Suprapubic skin (tissue), 4 donors: ENCODE data around the gene ASTN2. TPM values are rescaled to one million over a fixed set of nuclear protein-coding genes. Genes with fewer than 3 reads are reported as not detected.

Experiments
- DNase-seq, 2 donors: peaks; one replicate each; pipeline ENCODE4 v3.0.0-alpha.2; 2019; ENCODE audit warnings: low spot score in 2 of 2
- H3K27ac ChIP-seq: fragments of 200-600 bp; sonication (generic); one replicate; pipeline ENCODE4 v1.5.1; 2019
- H3K27me3 ChIP-seq: fragments of 200-600 bp; sonication (generic); one replicate; pipeline ENCODE4 v1.5.1; 2019
- H3K36me3 ChIP-seq: fragments of 200-600 bp; sonication (generic); one replicate; pipeline ENCODE4 v1.5.1; 2019
- H3K4me1 ChIP-seq: fragments of 200-600 bp; sonication (generic); one replicate; pipeline ENCODE4 v1.5.1; 2019
- H3K4me3 ChIP-seq: fragments of 200-600 bp; sonication (generic); one replicate; pipeline ENCODE4 v1.5.1; 2019; ENCODE audit warnings: mild to moderate bottlenecking
- H3K9me3 ChIP-seq: fragments of 200-600 bp; sonication (generic); one replicate; pipeline ENCODE4 v1.5.1; 2019
- CTCF ChIP-seq, 2 donors: fragments of 200-600 bp in 1 of 2; fragments of 450-650 bp in 1 of 2; sonication (generic) in 1 of 2; IDR thresholded peaks; one replicate each; pipeline ENCODE4 v1.5.1; 2016 to 2019; ENCODE audit warnings: antibody characterized with exemption in 2 of 2, mild to moderate bottlenecking in 1 of 2, moderate library complexity in 1 of 2
- EP300 ChIP-seq: sonication (generic); formaldehyde crosslinking; IDR thresholded peaks from one replicate; pipeline ENCODE4 v1.6.1; 2017; ENCODE audit warnings: antibody characterized with exemption
- POLR2A ChIP-seq, 2 donors: fragments of 450-650 bp; IDR thresholded peaks; one replicate each; pipeline ENCODE4 v1.6.1; 2017; ENCODE audit warnings: antibody characterized with exemption in 2 of 2, mild to moderate bottlenecking in 2 of 2, moderate library complexity in 2 of 2
- POLR2AphosphoS5 ChIP-seq, 3 donors: sonication (generic); formaldehyde crosslinking; IDR thresholded peaks; one replicate each; pipeline ENCODE4 v1.6.1; 2017; ENCODE audit warnings: antibody characterized with exemption in 3 of 3
- WGBS: methylation state at CpG from one replicate; pipeline ENCODE4 v1.1.5; 2018; 5-methylcytosine and 5-hydroxymethylcytosine counted together
- total RNA-seq, 4 donors: library from RNA; depleted of rRNA; stranded (reverse); fragments of >200 nt; gene quantifications; one replicate each; pipeline ENCODE4 v1.1.0, GENCODE V29; 2016

The ASTN2 gene
- total RNA-seq, 4 donors from 2014 or later = 2.0 to 6.9 (median 3.8) TPM

- H3K4me3 ChIP-seq = no peak overlapping the region
- no peak overlapping the region for H3K27ac ChIP-seq
- H3K4me1 ChIP-seq = no peaks in the 10 kb centered on the region
- H3K36me3 ChIP-seq = no peaks in the 10 kb centered on the region
- H3K9me3 ChIP-seq = no peaks in the 10 kb centered on the region
- no peak for DNase-seq
- no peaks in the 10 kb centered on the region for H3K27me3 ChIP-seq
- TF ChIP-seq CTCF (IDR thresholded peaks at IDR 0.05) (no peak), POLR2A (IDR thresholded peaks at IDR 0.05) (no peak), EP300 (no peak), POLR2AphosphoS5 (IDR thresholded peaks at IDR 0.05) (no peak)
Observed at GRCh38 chr9:116797276-116797675, 617.6 kb downstream of the ASTN2 start.

GRCh38 chr9:116796669-116797068 lies 618.2 kb downstream of the ASTN2 start:
- WGBS = 96% methylated on average over 1 of the region's 1 CpG
- TF ChIP-seq CTCF (IDR thresholded peaks at IDR 0.05) (no peak), POLR2A (IDR thresholded peaks at IDR 0.05) (no peak), POLR2AphosphoS5 (IDR thresholded peaks at IDR 0.05) (no peak), EP300 (no peak)
- Histone ChIP-seq H3K36me3 (no peaks in the 10 kb centered on the region), H3K4me3 (no peak overlapping the region), H3K4me1 (no peaks in the 10 kb centered on the region), H3K27ac (no peak overlapping the region), H3K27me3 (no peaks in the 10 kb centered on the region), H3K9me3 (no peaks in the 10 kb centered on the region)
- DNase-seq = no peak

- WGBS = 15% methylated on average over 2 of the region's 2 CpGs
- DNase-seq = no peak
Observed at GRCh38 chr9:116795821-116796220, 619.0 kb downstream of the ASTN2 start.

GRCh38 chr9:116792271-116792670 lies 622.6 kb downstream of the ASTN2 start:
- no peak overlapping the region for H3K4me3 ChIP-seq
- H3K4me1 ChIP-seq = no peaks in the 10 kb centered on the region
- H3K36me3 ChIP-seq = no peaks in the 10 kb centered on the region
- DNase-seq = no peak
- no peak overlapping the region for H3K27ac ChIP-seq
- WGBS = 81% methylated on average over 6 of the region's 6 CpGs
- TF ChIP-seq CTCF (IDR thresholded peaks at IDR 0.05) (no peak), EP300 (no peak), POLR2A (IDR thresholded peaks at IDR 0.05) (no peak), POLR2AphosphoS5 (IDR thresholded peaks at IDR 0.05) (no peak)
- H3K9me3 ChIP-seq = no peaks in the 10 kb centered on the region
- no peaks in the 10 kb centered on the region for H3K27me3 ChIP-seq

More at GRCh38 chr9:116795821-116796220, 619.0 kb downstream of the ASTN2 start:
- no peak for TF ChIP-seq CTCF (IDR thresholded peaks at IDR 0.05)
- no peak for TF ChIP-seq POLR2A (IDR thresholded peaks at IDR 0.05)
- no peak for TF ChIP-seq EP300
- no peak for TF ChIP-seq POLR2AphosphoS5 (IDR thresholded peaks at IDR 0.05)
- H3K27ac ChIP-seq = no peak overlapping the region
- no peaks in the 10 kb centered on the region for H3K4me1 ChIP-seq
- H3K36me3 ChIP-seq = no peaks in the 10 kb centered on the region
- no peak overlapping the region for H3K4me3 ChIP-seq
- no peaks in the 10 kb centered on the region for H3K9me3 ChIP-seq
- no peaks in the 10 kb centered on the region for H3K27me3 ChIP-seq

GRCh38 chr9:116791326-116791725 lies 623.5 kb downstream of the ASTN2 start:
- TF ChIP-seq POLR2AphosphoS5 (IDR thresholded peaks at IDR 0.05) = no peak
- no peak for TF ChIP-seq CTCF (IDR thresholded peaks at IDR 0.05)
- TF ChIP-seq POLR2A (IDR thresholded peaks at IDR 0.05) = no peak
- TF ChIP-seq EP300 = no peak
- Histone ChIP-seq H3K4me3 (no peak overlapping the region), H3K27ac (no peak overlapping the region), H3K36me3 (no peaks in the 10 kb centered on the region), H3K27me3 (no peaks in the 10 kb centered on the region), H3K4me1 (no peaks in the 10 kb centered on the region), H3K9me3 (no peaks in the 10 kb centered on the region)
- WGBS = 66% methylated on average over 1 of the region's 1 CpG
- DNase-seq = no peak
